Hepatocyte (in vitro differentiated cells): Measurements from ENCODE around the gene CERS5. TPM values are rescaled to one million over a fixed set of nuclear protein-coding genes. Genes with fewer than 3 reads are reported as not detected.

Source experiments
- DNase-seq: peaks from one replicate; pipeline ENCODE4 v3.0.0-alpha.2; 2016; ENCODE audit warnings: low spot score
- H2AFZ ChIP-seq: fragments of 200-600 bp; sonication (generic); 2 replicates; pipeline ENCODE4 v1.6.0; 2016; ENCODE audit warnings: antibody characterized with exemption, mild to moderate bottlenecking
- H3K27ac ChIP-seq: fragments of 200-600 bp; sonication (generic); 2 replicates; pipeline ENCODE4 v1.5.1; 2016; ENCODE audit warnings: mild to moderate bottlenecking
- H3K27me3 ChIP-seq: fragments of 200-600 bp; sonication (generic); 2 replicates; pipeline ENCODE4 v1.6.1; 2016
- H3K36me3 ChIP-seq: fragments of 200-600 bp; sonication (generic); replicated peaks from 2 replicates; pipeline ENCODE4 v1.5.1; 2016; ENCODE audit warnings: low read depth; ENCODE audit not compliant: insufficient read depth
- H3K4me1 ChIP-seq: fragments of 200-600 bp; sonication (generic); 2 replicates; pipeline ENCODE4 v1.5.1; 2016; ENCODE audit warnings: mild to moderate bottlenecking, moderate library complexity; ENCODE audit not compliant: insufficient read depth
- H3K4me2 ChIP-seq: fragments of 200-600 bp; sonication (generic); 2 replicates; pipeline ENCODE4 v1.6.0; 2016
- H3K4me3 ChIP-seq: fragments of 200-600 bp; sonication (generic); 2 replicates; pipeline ENCODE4 v1.5.1; 2016; ENCODE audit warnings: mild to moderate bottlenecking
- H3K79me2 ChIP-seq: fragments of 200-600 bp; sonication (generic); 2 replicates; pipeline ENCODE4 v1.6.0; 2017; ENCODE audit warnings: mild to moderate bottlenecking
- H3K9me2 ChIP-seq: fragments of 200-600 bp; sonication (generic); replicated peaks from 2 replicates; pipeline ENCODE4 v1.6.0; 2017; ENCODE audit warnings: mild to moderate bottlenecking; ENCODE audit not compliant: insufficient read depth
- H3K9me3 ChIP-seq: fragments of 200-600 bp; sonication (generic); 2 replicates; pipeline ENCODE4 v1.5.1; 2016; ENCODE audit warnings: low read depth, mild to moderate bottlenecking
- H4K20me1 ChIP-seq: fragments of 200-600 bp; sonication (generic); 2 replicates; pipeline ENCODE4 v1.6.0; 2016; ENCODE audit warnings: mild to moderate bottlenecking; ENCODE audit not compliant: insufficient read depth, poor library complexity, severe bottlenecking
- EZH2 ChIP-seq: fragments of 200-600 bp; sonication (generic); IDR thresholded peaks from 2 replicates; pipeline ENCODE4 v1.6.1; 2016; ENCODE audit warnings: antibody characterized with exemption, mild to moderate bottlenecking, borderline replicate concordance
- EZH2phosphoT487 ChIP-seq: fragments of 200-600 bp; sonication (generic); IDR thresholded peaks from one replicate; pipeline ENCODE4 v1.6.1; 2018; ENCODE audit warnings: antibody characterized with exemption, mild to moderate bottlenecking, low read depth, moderate library complexity; ENCODE audit not compliant: unreplicated experiment, severe bottlenecking
- whole genome bisulfite sequencing: methylation state at CpG from one replicate; pipeline ENCODE4 v1.1.6; 2016; ENCODE audit warnings: low lambda C conversion rate; ENCODE audit errors: missing lambda C conversion rate; 5-methylcytosine and 5-hydroxymethylcytosine counted together
- polyA plus RNA-seq: library from polyadenylated mRNA; unstranded; fragments of >200 nt; fragmentation: Nextera tagmentation; extraction: Ambion mirVana; gene quantifications from 2 replicates; pipeline ENCODE4 v1.2.1, GENCODE V29; 2016
- total RNA-seq: library from RNA; depleted of rRNA; stranded (reverse); fragments of >200 nt; gene quantifications from 2 replicates; pipeline ENCODE4 v1.2.3, GENCODE V29; 2014
- TF ChIP-seq, protein P1 (sequence below): fragments of 200-600 bp; sonication (generic); IDR thresholded peaks from 2 replicates; pipeline ENCODE4 v1.5.1; 2016; ENCODE audit warnings: antibody characterized with exemption, mild to moderate bottlenecking; ENCODE audit not compliant: poor library complexity

Gene CERS5
- total and polyA plus RNA-seq, 2 experiments from 2014 or later = 38.8 to 53.3 TPM

DNA sequence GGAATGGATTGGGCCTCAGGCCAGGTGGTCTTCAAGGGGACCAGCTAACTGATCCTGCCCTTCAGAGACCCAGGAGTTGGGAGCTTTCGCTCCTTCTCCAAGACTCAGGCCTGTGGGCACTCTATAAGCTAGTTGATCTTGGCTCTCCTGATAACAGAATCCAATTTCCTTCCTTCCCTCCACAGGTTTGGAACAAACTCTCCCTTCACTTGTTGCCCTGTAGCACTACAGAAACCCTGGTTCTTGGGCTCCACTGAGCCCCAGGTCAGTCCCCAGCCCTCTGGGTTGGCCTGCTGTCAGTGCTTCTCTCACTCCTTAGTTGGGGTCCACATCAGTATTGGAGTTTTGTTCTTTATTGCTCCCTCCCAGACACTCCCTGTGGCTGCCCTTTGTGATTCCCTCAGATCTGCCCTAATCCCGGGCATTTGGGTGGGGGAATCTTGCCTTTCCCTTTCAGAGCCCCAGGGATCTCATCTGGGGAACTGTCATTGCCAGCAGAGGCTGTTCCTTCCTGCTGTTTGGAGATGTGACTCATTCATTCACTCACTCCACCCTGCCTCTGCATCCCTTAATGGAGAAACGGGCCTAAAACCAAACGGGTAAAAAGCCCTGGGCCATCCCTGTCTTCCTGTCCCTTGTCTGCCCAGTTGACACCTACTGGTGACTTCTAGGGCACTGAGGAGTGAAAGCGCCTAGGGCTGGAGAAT lies 67.7 kb downstream of the CERS5 start:
- no peak for DNase-seq
- H3K36me3 ChIP-seq = no peaks in the 10 kb centered on the region
- H3K4me2 ChIP-seq = no peak overlapping the region
- no peaks in the 10 kb centered on the region for H3K79me2 ChIP-seq
- no peak overlapping the region for H2AFZ ChIP-seq
- peaks cover 22% of the 10 kb centered on the region for H3K4me1 ChIP-seq
- no peaks in the 10 kb centered on the region for H4K20me1 ChIP-seq
- H3K4me3 ChIP-seq = no peak overlapping the region
- no peaks in the 10 kb centered on the region for H3K9me2 ChIP-seq
- no peak overlapping the region for H3K27ac ChIP-seq
- H3K27me3 ChIP-seq = no peaks in the 10 kb centered on the region
- TF ChIP-seq EZH2phosphoT487 = no peak
- TF ChIP-seq EZH2 = no peak
- TF ChIP-seq, protein P1, sequence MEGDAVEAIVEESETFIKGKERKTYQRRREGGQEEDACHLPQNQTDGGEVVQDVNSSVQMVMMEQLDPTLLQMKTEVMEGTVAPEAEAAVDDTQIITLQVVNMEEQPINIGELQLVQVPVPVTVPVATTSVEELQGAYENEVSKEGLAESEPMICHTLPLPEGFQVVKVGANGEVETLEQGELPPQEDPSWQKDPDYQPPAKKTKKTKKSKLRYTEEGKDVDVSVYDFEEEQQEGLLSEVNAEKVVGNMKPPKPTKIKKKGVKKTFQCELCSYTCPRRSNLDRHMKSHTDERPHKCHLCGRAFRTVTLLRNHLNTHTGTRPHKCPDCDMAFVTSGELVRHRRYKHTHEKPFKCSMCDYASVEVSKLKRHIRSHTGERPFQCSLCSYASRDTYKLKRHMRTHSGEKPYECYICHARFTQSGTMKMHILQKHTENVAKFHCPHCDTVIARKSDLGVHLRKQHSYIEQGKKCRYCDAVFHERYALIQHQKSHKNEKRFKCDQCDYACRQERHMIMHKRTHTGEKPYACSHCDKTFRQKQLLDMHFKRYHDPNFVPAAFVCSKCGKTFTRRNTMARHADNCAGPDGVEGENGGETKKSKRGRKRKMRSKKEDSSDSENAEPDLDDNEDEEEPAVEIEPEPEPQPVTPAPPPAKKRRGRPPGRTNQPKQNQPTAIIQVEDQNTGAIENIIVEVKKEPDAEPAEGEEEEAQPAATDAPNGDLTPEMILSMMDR = no peak
- 92% methylated on average over 5 of the region's 5 CpGs for WGBS
- no peaks in the 10 kb centered on the region for H3K9me3 ChIP-seq

GRCh38 chr12:50097952-50098351 lies 69.2 kb downstream of the CERS5 start:
- DNase-seq = no peak
- H3K9me3 ChIP-seq = no peaks in the 10 kb centered on the region
- no peaks in the 10 kb centered on the region for H3K9me2 ChIP-seq
- no peak overlapping the region for H2AFZ ChIP-seq
- no peak overlapping the region for H3K4me2 ChIP-seq
- H3K27ac ChIP-seq = no peak overlapping the region
- no peaks in the 10 kb centered on the region for H3K27me3 ChIP-seq
- H4K20me1 ChIP-seq = no peaks in the 10 kb centered on the region
- H3K79me2 ChIP-seq = no peaks in the 10 kb centered on the region
- no peak for TF ChIP-seq EZH2phosphoT487
- no peak for TF ChIP-seq EZH2
- TF ChIP-seq, protein P1 = no peak
- H3K4me3 ChIP-seq = no peak overlapping the region
- peaks cover 7% of the 10 kb centered on the region for H3K4me1 ChIP-seq
- peaks cover 3% of the 10 kb centered on the region for H3K36me3 ChIP-seq
- 95% methylated on average over 6 of the region's 6 CpGs for WGBS

DNA sequence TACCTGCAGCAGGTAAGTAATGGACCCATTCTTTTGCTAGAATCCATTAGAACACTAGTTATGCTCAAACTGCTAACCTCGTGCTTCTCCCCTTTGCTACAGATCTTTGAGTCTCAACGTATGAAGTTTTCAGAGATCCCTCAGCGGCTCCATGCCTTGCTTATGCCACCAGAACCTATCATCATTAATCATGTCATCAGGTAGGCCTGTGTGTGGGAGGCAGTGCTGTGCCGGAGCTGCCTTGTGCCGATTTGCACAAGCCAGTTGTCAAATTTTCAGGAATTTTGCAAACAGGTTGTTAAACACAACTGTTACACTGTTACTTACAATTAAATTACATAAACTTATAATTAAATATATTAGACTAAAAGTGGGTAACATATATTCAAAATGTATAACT lies 76.8 kb downstream of the CERS5 start:
- no peak overlapping the region for H3K27ac ChIP-seq
- no peaks in the 10 kb centered on the region for H3K4me1 ChIP-seq
- no peaks in the 10 kb centered on the region for H3K27me3 ChIP-seq
- H3K79me2 ChIP-seq = peaks cover 4% of the 10 kb centered on the region
- no peak for DNase-seq
- H2AFZ ChIP-seq = no peak overlapping the region
- TF ChIP-seq EZH2phosphoT487 = no peak
- TF ChIP-seq, protein P1 = no peak
- no peak for TF ChIP-seq EZH2
- WGBS = 92% methylated on average over 5 of the region's 5 CpGs
- no peak overlapping the region for H3K4me2 ChIP-seq
- no peaks in the 10 kb centered on the region for H3K9me3 ChIP-seq
- H3K4me3 ChIP-seq = no peak overlapping the region
- no peaks in the 10 kb centered on the region for H3K9me2 ChIP-seq
- peaks cover 3% of the 10 kb centered on the region for H3K36me3 ChIP-seq
- peaks cover 9% of the 10 kb centered on the region for H4K20me1 ChIP-seq
